SK-N-SH treated with all-trans-retinoic acid at 6 μM for 48 hours (cell line): Measurements from ENCODE around the gene CHST2.

Experiments used
- GLIS3 ChIP-seq: fragments of 250-450 bp; sonication (Bioruptor Pico); IDR thresholded peaks from 2 replicates; pipeline ENCODE4 v1.5.0; 2020; ENCODE audit warnings: mild to moderate bottlenecking, moderate library complexity
- TCF4 ChIP-seq: fragments of 250-450 bp; sonication (Bioruptor Pico); IDR thresholded peaks from 2 replicates; pipeline ENCODE4 v1.8.0; 2021; ENCODE audit warnings: mild to moderate bottlenecking, moderate library complexity, borderline replicate concordance
- ZC3H10 ChIP-seq: fragments of 250-450 bp; sonication (Bioruptor Pico); IDR thresholded peaks from 2 replicates; pipeline ENCODE4 v1.5.1; 2021; ENCODE audit warnings: mild to moderate bottlenecking, moderate library complexity
- ZNF8 ChIP-seq: fragments of 450-650 bp; formaldehyde crosslinking; IDR thresholded peaks from 2 replicates; pipeline ENCODE4 v1.5.0; 2020; ENCODE audit warnings: mild to moderate bottlenecking, moderate library complexity
- TF ChIP-seq, protein P1 (sequence below): fragments of 250-450 bp; sonication (Bioruptor Pico); IDR thresholded peaks from 2 replicates; pipeline ENCODE4 v1.8.0; 2020; ENCODE audit warnings: mild to moderate bottlenecking, moderate library complexity, borderline replicate concordance

GRCh38 chr3:143147707-143148106 is 28.1 kb downstream of the CHST2 start:
- TF ChIP-seq, protein P1, sequence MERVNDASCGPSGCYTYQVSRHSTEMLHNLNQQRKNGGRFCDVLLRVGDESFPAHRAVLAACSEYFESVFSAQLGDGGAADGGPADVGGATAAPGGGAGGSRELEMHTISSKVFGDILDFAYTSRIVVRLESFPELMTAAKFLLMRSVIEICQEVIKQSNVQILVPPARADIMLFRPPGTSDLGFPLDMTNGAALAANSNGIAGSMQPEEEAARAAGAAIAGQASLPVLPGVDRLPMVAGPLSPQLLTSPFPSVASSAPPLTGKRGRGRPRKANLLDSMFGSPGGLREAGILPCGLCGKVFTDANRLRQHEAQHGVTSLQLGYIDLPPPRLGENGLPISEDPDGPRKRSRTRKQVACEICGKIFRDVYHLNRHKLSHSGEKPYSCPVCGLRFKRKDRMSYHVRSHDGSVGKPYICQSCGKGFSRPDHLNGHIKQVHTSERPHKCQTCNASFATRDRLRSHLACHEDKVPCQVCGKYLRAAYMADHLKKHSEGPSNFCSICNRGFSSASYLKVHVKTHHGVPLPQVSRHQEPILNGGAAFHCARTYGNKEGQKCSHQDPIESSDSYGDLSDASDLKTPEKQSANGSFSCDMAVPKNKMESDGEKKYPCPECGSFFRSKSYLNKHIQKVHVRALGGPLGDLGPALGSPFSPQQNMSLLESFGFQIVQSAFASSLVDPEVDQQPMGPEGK = no peak
- TF ChIP-seq TCF4 (no peak), ZNF8 (CRISPR knock-in tag) (no peak), ZC3H10 (CRISPR knock-in tag) (no peak), GLIS3 (no peak)
